GM12892 (cell line): ENCODE measurements around the gene VAV2.

Source experiments
- POLR2A ChIP-seq: IDR thresholded peaks from 2 replicates; pipeline ENCODE4 v1.6.1; 2011; ENCODE audit warnings: low read depth, low read length, control low read depth
- POLR2AphosphoS5 ChIP-seq: IDR thresholded peaks from 2 replicates; pipeline ENCODE4 v1.6.1; 2011; ENCODE audit warnings: low read depth, low read length, control low read depth
- TAF1 ChIP-seq: IDR thresholded peaks from 2 replicates; pipeline ENCODE4 v1.6.1; 2011; ENCODE audit warnings: low read depth, mild to moderate bottlenecking, control low read depth, low read length, borderline replicate concordance

DNA sequence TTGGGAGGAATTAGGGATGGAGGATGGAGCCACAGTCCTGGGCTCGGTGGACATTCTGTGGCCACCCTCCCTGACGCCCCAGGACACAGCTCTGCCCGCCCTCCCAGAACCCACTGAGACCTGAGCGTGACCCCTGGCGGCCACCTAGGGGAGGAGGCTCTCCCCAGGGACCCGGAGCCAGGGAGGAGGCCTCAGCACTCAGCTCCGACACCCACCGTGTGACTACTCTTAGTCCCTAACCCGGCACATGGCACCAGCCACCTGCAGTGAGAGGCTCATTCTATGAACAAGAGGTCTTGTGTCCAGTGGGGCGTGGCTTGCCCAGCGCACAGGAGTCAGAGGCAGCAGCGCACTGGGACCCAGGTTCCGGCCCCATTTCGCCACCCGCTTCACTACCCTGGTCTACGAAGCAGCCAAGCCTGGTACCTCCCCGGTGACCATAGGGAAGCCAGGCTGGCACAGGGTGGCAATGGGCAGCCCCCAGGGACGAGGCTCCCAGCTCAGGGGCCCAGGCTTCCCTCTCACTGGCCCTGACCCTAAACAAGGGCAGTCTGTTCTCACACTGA lies 264.2 kb downstream of the VAV2 start:
- TF ChIP-seq POLR2A (no peak), POLR2AphosphoS5 (no peak), TAF1 (no peak)
